ENCODE data around the gene PRM2.

Gene PRM2, protein sequence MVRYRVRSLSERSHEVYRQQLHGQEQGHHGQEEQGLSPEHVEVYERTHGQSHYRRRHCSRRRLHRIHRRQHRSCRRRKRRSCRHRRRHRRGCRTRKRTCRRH

DNA sequence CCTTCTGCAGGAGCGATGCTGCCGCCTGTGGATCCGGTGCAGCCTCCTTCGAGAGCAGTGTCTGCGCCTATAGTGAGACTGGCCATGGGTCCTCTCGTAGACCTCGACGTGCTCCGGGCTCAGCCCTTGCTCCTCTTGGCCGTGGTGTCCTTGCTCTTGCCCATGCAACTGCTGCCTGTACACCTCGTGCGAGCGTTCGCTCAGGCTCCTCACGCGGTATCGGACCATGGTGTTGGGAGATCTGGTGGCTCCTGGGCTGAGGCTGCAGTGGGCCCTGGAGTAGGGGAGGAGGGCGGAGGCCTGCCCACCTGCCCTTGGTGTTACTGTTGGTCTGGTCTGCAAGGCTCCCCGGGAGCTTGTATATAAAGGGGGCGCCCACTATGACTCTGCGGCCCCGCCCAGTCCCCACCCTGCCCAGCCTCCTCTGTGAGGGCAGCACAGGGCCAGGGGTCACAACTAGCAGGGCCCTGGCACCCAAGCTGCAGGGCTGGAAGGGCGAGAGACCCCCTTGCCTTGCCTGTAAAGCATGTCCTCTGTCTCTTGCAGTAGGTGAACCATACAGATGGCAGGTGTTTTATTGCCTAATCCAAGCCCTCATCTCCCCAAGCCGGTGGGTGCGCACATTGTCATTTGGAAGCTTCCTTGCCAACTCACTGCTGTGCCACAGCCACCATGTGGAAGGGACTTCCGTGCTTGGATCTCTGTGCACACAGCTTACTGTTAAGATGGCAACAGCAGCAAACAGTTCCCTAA, at the start of gene PRM2:
TSS of gene PRM2 (minus strand) at position 338 of the 753 bp plus-strand sequence. CDS start at position 228, 110 bp downstream.
- no peak for DNase-seq (ENCODE audit: low spot score)

- DNase-seq (ENCODE audit: low spot score), result no peak
Observed at GRCh38 chr16:11325404-11326083, 49.3 kb upstream of the PRM2 start.

GRCh38 chr16:11323551-11324336, 47.5 kb upstream of the PRM2 start:
- DNase-seq (ENCODE audit: low spot score), result no peak

GRCh38 chr16:11322823-11323222, 46.5 kb upstream of the PRM2 start:
- no peak for DNase-seq (ENCODE audit: low spot score)

- DNase-seq (ENCODE audit: low spot score), result no peak
Observed at GRCh38 chr16:11321662-11322061, 45.4 kb upstream of the PRM2 start.

GRCh38 chr16:11320170-11320569, 43.9 kb upstream of the PRM2 start:
- no peak for DNase-seq (ENCODE audit: low spot score)

DNA sequence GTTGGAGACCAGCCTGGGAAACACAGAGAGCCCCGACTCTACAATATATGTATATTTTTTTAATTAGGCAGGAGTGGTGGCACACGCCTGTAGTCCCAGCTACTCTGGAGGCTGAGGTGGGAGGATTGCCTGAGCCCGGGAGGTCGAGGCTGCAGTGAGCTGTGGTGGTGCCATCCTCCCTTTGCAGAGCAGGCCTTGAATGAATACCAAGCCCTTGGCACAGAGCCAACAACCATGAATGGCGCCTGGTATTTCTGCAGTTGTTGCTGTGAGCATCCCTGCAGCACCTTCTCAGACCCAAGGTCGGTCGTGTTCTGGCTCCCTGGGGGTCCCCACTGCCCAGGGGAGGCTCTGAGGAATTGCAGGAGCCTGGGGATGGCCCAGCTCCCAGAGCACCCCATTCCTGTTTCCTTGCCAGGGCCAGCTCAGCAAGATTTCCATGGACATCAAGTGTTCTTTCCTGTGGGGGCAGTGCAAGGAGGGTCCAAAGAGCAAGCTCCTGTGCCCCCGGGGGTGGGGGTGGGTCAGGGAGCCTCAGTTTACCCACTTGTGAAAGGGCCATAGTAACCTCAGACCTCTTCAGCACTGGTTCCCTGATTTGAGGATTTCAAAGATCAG, 43.4 kb upstream of the PRM2 start:
- DNase-seq (ENCODE audit: low spot score), result no peak

DNA sequence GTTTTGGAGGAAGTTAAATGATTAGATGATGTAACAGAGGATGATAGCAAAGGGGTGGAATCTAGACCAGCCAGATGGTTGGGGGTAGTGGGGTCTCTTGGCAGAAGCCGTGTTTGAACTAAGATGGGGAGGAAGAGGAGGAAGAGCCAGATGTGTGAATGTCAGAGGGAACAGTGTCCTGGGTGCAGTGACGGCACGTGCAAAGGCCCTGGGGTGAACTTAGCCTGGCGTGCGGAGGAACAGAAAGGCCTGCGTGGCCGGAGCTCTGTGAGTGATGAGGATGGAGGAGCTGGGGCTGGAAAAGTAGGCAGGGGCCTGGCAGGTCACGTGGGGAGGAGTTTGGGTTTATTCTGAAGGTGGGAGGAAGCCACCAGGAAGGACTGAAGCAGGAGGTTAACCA, 42.5 kb upstream of the PRM2 start:
- no peak for DNase-seq (ENCODE audit: low spot score)

DNA sequence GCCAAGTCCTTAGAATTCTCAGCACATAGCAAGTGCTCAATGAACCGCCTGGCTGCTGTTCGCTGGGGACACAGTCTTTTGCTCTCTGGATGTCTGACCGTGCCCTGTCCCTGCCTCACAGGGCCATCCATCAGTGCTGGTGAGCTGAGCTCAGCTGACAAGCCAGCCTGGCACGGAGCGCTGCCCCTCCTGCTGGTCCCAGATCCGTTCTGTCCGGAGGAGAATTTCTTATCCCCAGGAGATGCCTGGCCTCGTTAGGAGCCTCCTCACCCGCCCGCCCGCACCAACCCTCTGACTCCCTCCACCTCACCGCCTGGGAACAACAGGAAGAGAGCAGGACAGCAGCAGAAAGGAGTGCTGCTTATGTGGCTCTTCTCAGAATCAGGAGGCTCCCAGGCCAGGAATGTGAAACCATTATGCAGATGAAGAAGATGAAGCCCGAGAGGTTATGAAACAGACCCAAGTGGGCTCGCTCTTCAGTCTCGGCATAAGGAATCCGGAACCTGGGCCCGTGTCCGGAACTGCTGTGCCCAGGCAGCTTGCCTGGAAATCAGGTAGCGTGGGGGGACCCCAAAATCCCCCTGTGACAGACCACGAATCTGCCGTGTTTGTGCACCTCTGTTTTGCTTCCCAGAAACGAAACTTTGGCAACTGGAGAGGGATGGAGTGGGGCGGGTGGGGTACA, 40.2 kb upstream of the PRM2 start:
- DNase-seq (ENCODE audit: low spot score), result no peak

- peak; percentile 72 for DNase-seq (ENCODE audit: low spot score)
Observed at GRCh38 chr16:11315510-11315909, 39.2 kb upstream of the PRM2 start.

DNA sequence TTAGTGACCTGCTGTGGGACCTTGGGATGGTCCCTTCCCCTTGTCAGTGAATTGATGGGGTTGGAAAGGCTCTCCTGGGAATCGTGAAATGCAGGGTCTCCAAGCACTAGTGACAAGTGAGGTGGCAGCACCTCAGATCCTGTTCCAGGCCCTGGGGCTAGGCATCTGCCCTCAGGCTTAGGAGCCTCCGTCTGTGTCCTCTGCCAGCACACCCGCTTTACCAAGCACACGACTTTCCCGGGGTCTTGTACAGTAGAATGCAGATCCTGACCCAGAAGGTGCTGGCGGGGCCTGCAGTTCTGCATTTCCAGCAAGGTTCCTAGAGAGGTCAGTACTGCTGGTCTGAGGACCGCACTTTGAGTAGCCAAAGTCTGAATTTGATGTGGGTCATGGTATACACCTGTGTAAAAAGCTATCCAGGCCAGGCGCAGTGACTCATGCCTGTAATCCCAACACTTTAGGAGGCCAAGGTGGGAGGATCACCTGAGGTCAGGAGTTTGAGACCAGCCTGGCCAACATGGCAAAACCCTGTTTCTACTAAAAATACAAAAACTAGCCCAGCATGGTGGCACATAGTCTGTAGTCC, 38.1 kb upstream of the PRM2 start:
- no peak for DNase-seq (ENCODE audit: low spot score)

- no peak for DNase-seq (ENCODE audit: low spot score)
Observed at GRCh38 chr16:11313493-11314308, 37.4 kb upstream of the PRM2 start.

- peak; percentile 72 for DNase-seq (ENCODE audit: low spot score)
Observed at GRCh38 chr16:11312718-11313492, 36.6 kb upstream of the PRM2 start.

GRCh38 chr16:11310997-11311561, 34.8 kb upstream of the PRM2 start:
- no peak for DNase-seq (ENCODE audit: low spot score)

DNA sequence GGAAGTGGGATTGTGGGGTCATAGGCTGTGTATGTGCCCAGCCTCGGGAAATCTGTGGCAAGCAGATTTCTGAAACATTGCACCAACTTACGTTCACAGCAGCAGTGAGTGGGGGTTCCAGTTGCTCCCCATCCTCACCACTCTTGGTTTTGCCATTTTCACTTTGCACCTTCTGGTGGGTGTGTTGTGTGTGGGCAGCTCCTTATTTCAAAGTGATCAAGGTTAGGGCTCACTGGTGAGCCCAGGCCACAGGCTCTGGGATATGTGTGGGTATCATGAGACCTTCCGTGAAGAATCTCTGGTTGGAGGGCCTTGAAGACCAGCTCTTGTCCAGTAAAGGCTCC, 34.3 kb upstream of the PRM2 start:
- DNase-seq (ENCODE audit: low spot score), result no peak

DNA sequence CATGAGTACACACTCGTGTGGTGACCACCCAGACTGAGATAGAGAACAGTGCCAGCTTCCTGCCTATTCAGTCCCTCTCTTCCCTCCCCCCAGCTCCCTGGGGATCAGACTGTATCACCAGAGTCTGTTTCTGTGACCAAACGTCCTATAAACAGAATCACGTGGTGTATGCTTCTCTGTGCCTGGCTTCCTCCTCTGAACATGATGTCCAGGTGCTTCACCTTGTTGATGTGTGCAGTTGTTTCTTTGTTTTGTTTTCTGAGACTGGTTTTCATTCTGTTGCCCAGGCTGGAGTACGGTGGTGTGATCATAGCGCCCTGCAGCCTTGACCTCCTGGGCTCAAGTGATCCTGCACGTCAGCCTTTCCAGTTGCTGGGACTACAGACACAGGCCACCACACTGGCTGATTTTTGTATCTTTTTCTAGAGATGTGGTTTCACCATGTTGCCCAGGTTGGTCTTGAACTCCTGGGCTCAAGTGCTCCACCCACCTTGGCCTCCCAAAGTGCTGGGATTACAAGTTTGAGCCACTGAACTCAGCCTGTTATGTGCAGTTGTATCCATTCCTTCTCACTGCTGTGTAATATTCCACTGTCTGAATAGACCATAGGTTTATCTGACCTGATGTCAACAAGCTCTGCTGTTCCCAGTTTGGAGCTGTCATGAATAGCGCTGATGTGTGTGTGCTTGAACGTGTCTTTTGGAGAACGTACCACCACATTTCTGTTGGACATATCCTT, 33.8 kb upstream of the PRM2 start:
- DNase-seq (ENCODE audit: low spot score), result no peak

- DNase-seq (ENCODE audit: low spot score), result no peak
Observed at GRCh38 chr16:11308493-11309283, 32.4 kb upstream of the PRM2 start.

All from SW480 (cell line).